Mesenteric fat pad (tissue), 1 donor: ENCODE measurements around the gene KRTAP19-8. TPM values are rescaled to one million over a fixed set of nuclear protein-coding genes. Genes with fewer than 3 reads are reported as not detected.

Source experiments
- DNase-seq: peaks from one replicate; pipeline ENCODE4 v3.0.0-alpha.2; 2020; ENCODE audit warnings: low spot score
- total RNA-seq: library from RNA; stranded (reverse); fragmentation: NEBNext Ultra II Directional; extraction: Animal tissue kit (Norgen Biotek cat#: 25700); gene quantifications from one replicate; pipeline ENCODE4 v1.2.1, GENCODE V29; 2021
- donor health status: DM: yes; HTN: yes; CAD: no.

KRTAP19-8 gene
- total RNA-seq, 1 donor from 2014 or later: not detected

DNA sequence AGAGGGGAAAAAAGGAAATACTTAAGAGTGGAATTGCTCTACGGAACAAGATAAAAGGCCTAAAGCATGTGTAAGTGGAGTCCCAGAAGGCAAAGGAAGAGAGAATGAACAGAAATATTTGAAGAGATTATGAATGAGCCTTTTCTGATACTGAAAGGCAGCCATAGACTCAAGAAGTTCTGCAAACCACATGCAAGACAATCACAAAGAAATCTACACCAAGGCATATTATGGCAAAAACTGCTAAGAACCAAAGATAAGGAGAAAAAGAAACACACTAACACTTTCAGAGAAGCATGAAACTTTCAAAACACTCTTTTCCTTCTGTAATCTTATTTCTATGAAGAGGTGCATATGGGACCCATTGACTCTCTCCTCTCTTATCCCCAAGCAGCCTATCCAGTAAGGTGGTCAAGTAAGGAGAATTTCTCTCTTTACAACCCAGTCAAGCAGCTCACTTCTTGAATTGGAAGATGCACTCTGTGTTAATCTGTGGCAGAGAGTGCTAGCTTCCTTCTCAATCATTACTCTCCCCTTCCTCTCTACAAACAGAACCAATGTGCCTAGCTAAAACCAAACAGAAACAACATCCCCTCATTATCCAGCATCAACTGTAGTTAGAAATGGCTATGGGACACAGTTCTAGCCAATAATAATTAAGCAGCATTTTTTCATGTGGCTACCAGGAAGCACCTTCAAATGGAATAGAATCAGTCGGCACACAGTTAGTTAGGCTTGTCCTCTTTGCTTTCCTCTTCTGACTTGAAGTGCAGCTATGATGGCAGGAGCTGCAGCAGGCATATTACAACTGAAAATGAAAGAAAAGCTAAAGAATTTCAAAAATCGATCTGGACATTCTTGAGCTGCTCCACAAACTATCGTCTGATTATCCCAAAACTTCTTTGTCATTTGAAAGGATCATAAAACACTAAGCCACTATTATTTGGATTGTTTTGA, 25.9 kb downstream of the KRTAP19-8 start:
- no peak for DNase-seq

GRCh38 chr21:31011412-31011811, 26.9 kb downstream of the KRTAP19-8 start:
- DNase-seq: no peak

GRCh38 chr21:31008355-31008754, 29.9 kb downstream of the KRTAP19-8 start:
- DNase-seq: no peak

DNA sequence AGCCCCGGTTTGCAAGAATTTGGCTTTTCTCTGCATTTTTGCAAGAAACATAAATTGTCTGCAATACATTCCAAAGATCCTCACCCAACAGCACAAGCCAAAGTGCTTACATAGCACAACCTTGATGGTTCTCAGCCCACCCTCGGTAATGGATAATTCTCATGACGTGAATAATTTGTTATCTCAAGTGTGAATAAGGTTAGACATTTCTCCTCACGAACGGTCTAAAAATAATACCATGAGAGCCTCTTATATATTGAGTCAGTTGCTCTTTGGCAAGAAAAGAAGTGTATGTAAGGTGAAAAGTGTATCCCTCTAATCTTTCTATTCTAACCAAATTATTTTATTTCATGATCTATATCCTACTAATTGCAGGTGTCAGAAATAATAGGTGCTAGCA, 33.3 kb downstream of the KRTAP19-8 start:
- DNase-seq: no peak

DNA sequence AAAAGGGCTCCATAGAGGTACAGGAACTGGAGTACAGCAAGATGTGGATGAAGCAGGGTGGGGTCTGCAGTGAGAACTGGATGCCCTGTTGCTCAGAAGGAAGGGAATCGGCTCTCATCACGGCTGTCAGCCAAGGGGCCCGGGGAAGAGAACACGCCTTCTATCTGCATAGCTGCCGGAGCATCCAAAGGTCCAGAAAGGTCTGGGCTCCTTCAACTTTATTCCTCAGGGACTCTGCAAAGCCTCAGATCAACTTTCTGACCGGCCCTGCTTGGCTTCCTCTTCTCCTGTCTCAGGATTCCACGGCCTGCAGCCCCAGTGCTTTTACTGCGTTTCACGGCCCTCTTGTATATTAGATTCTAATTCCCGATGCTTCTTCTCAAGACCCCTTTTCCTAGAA, 34.8 kb downstream of the KRTAP19-8 start:
- no peak for DNase-seq

GRCh38 chr21:30997541-30997940, 40.7 kb downstream of the KRTAP19-8 start:
- no peak for DNase-seq

GRCh38 chr21:30996728-30997127, 41.5 kb downstream of the KRTAP19-8 start:
- no peak for DNase-seq

- DNase-seq: no peak
Observed at GRCh38 chr21:30994932-30995331, 43.3 kb downstream of the KRTAP19-8 start.

DNA sequence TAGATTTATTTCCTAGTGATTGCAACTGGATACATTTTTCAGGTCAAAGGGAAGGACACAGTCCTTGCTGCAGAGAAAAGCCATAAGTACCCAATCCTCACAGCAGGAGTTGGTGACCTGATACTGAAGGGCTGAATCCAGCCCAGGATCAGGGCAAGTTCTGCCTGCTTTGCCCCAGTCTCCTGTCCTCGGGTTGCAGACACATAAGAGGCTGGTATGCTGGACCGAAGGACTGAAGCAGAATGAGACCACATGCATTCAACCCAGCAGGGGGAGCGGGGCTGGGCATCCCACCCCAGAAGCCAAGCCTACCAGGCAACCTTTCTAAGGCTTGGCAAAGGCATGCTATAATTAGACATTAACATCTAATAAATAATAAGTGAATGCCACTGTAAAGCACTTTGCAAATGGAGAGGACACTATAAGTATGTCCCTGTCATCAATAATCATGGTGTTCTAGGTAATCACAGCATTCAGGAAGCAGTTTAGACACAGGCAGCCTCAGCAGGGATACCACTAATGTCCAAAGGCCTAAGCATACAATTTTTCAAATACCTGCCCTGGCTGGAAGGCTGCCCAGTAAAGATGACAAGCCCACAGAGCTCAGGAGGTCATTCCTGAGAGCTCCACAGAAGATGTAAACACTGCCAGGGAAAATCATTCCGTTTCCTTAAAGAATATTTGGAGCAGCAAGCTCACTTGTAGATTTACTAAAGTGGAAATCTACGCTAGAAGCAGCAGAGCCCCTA, 47.6 kb downstream of the KRTAP19-8 start:
- DNase-seq: no peak

DNA sequence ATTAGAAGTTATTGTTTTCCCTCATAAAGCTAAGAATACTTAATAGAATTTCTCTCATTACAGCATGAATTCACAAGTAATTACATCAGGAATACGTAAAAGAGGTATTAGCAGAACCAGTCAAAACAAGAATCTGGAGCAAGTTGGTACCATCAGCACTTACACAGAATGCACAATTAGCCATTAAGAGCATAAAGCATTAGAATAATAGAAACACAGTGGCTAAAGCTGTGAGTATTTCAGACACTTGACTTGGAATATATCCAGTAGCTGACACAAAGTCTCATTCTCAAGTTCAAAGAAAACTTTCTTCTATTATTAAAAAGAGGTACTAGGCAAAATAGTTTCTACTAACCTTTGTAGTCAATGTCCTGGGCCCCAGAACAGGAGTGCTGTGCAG, 49.6 kb downstream of the KRTAP19-8 start:
- DNase-seq: no peak

Other genes starting within 250 kb of the KRTAP19-8 start
- not detected for gene KRTAP8-1, start 225.2 kb downstream of the KRTAP19-8 start, total RNA-seq
- gene KRTAP7-1, start 208.7 kb downstream of the KRTAP19-8 start, total RNA-seq: not detected
- not detected for gene KRTAP11-1, start 156.9 kb downstream of the KRTAP19-8 start, total RNA-seq